ENCODE results near the gene ASPN. TPM values are rescaled to one million over a fixed set of nuclear protein-coding genes. Genes with fewer than 3 reads are reported as not detected.

Gene ASPN
- total and polyA plus RNA-seq, 2 experiments from 2014 or later = 0.82 TPM; not detected in 1

DNA sequence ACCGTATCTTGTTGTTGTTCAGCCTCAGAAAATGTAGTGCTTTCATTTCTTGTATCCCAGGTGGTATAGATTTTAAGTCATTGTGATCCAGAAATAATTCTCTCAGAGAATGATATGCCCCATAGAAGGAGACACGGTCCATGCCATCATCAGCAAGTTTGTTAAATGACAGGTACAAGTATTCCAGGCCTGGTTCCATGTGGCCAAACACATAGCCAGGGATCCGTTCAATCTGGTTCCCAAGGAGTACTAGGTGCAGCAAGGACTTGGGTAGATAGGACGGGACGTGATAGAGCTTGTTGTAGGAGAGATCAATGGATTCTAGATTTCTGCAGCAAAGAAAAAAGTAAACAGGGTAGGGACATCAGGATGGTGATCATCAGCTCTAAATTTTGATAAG lies 18.4 kb upstream of the ASPN start (continued):
- TF ChIP-seq, protein P1, sequence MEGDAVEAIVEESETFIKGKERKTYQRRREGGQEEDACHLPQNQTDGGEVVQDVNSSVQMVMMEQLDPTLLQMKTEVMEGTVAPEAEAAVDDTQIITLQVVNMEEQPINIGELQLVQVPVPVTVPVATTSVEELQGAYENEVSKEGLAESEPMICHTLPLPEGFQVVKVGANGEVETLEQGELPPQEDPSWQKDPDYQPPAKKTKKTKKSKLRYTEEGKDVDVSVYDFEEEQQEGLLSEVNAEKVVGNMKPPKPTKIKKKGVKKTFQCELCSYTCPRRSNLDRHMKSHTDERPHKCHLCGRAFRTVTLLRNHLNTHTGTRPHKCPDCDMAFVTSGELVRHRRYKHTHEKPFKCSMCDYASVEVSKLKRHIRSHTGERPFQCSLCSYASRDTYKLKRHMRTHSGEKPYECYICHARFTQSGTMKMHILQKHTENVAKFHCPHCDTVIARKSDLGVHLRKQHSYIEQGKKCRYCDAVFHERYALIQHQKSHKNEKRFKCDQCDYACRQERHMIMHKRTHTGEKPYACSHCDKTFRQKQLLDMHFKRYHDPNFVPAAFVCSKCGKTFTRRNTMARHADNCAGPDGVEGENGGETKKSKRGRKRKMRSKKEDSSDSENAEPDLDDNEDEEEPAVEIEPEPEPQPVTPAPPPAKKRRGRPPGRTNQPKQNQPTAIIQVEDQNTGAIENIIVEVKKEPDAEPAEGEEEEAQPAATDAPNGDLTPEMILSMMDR (conservative IDR thresholded peaks at IDR 0.05; ENCODE audit: low read depth in 2 of 2) = no peak
- TF ChIP-seq STAT1 (IDR thresholded peaks at IDR 0.05; ENCODE audit: unreplicated experiment) (no peak), EZH2phosphoT487 (IDR thresholded peaks at IDR 0.05; ENCODE audit: unreplicated experiment) (no peak), ZNF331 (CRISPR knock-in tag; IDR thresholded peaks at IDR 0.05; ENCODE audit: low read depth) (no peak), EZH2 (IDR thresholded peaks at IDR 0.05; ENCODE audit: low read depth, unreplicated experiment) (no peak), NANOG (IDR thresholded peaks at IDR 0.05; ENCODE audit: borderline replicate concordance) (no peak)
- TF ChIP-seq, protein P2, sequence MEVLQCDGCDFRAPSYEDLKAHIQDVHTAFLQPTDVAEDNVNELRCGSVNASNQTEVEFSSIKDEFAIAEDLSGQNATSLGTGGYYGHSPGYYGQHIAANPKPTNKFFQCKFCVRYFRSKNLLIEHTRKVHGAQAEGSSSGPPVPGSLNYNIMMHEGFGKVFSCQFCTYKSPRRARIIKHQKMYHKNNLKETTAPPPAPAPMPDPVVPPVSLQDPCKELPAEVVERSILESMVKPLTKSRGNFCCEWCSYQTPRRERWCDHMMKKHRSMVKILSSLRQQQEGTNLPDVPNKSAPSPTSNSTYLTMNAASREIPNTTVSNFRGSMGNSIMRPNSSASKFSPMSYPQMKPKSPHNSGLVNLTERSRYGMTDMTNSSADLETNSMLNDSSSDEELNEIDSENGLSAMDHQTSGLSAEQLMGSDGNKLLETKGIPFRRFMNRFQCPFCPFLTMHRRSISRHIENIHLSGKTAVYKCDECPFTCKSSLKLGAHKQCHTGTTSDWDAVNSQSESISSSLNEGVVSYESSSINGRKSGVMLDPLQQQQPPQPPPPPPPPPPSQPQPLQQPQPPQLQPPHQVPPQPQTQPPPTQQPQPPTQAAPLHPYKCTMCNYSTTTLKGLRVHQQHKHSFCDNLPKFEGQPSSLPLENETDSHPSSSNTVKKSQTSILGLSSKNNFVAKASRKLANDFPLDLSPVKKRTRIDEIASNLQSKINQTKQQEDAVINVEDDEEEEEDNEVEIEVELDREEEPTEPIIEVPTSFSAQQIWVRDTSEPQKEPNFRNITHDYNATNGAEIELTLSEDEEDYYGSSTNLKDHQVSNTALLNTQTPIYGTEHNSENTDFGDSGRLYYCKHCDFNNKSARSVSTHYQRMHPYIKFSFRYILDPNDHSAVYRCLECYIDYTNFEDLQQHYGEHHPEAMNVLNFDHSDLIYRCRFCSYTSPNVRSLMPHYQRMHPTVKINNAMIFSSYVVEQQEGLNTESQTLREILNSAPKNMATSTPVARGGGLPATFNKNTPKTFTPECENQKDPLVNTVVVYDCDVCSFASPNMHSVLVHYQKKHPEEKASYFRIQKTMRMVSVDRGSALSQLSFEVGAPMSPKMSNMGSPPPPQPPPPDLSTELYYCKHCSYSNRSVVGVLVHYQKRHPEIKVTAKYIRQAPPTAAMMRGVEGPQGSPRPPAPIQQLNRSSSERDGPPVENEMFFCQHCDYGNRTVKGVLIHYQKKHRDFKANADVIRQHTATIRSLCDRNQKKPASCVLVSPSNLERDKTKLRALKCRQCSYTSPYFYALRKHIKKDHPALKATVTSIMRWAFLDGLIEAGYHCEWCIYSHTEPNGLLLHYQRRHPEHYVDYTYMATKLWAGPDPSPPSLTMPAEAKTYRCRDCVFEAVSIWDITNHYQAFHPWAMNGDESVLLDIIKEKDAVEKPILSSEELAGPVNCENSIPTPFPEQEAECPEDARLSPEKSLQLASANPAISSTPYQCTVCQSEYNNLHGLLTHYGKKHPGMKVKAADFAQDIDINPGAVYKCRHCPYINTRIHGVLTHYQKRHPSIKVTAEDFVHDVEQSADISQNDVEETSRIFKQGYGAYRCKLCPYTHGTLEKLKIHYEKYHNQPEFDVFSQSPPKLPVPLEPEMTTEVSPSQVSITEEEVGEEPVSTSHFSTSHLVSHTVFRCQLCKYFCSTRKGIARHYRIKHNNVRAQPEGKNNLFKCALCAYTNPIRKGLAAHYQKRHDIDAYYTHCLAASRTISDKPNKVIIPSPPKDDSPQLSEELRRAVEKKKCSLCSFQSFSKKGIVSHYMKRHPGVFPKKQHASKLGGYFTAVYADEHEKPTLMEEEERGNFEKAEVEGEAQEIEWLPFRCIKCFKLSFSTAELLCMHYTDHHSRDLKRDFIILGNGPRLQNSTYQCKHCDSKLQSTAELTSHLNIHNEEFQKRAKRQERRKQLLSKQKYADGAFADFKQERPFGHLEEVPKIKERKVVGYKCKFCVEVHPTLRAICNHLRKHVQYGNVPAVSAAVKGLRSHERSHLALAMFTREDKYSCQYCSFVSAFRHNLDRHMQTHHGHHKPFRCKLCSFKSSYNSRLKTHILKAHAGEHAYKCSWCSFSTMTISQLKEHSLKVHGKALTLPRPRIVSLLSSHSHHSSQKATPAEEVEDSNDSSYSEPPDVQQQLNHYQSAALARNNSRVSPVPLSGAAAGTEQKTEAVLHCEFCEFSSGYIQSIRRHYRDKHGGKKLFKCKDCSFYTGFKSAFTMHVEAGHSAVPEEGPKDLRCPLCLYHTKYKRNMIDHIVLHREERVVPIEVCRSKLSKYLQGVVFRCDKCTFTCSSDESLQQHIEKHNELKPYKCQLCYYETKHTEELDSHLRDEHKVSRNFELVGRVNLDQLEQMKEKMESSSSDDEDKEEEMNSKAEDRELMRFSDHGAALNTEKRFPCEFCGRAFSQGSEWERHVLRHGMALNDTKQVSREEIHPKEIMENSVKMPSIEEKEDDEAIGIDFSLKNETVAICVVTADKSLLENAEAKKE (CRISPR knock-in tag; IDR thresholded peaks at IDR 0.05) = no peak

DNA sequence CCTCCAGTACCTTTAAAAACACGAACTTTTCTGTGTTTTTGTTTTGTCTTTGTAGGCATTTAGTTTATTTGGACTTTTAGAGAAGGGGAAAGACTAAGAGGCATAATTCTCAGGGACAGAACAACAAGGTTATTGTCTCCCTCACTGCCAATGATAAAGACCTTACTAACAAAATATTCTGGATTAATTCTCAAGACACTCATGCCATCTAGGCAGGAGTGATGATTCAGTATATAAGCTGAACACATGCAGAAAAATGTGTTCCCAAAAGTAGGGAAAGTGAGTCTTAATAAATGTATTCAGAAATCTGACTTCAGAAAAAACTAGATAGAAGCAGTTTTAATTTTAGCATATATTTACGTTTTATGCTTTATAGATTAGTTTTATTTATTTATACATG lies 17.4 kb upstream of the ASPN start:
- Mint-ChIP-seq H3K4me3 (no peak overlapping the region), H3K9me3 (no peaks in the 10 kb centered on the region; the same call in 2 of the 3 replicates), H3K27ac (no peak overlapping the region), H3K4me1 (peaks cover 16% of the 10 kb centered on the region), H3K27me3 (ENCODE audit: insufficient read depth, low read depth, poor library complexity) (no peaks in the 10 kb centered on the region), H3K36me3 (ENCODE audit: low read depth) (no peaks in the 10 kb centered on the region)
- no peak overlapping the region for H3K27ac ChIP-seq (ENCODE audit: low read depth)
- no peak overlapping the region for H3K4me2 ChIP-seq
- H3K27me3 ChIP-seq (ENCODE audit: insufficient read depth) = no peaks in the 10 kb centered on the region
- no peaks in the 10 kb centered on the region for H4K20me1 ChIP-seq (replicated peaks; ENCODE audit: insufficient read depth)
- no peaks in the 10 kb centered on the region for H3F3A ChIP-seq (replicated peaks; ENCODE audit: low read depth)
- no peak for DNase-seq (ENCODE audit: low spot score)
- peaks cover 9% of the 10 kb centered on the region; the same call in 1 of the 2 replicates for H3K4me1 ChIP-seq (ENCODE audit: insufficient read depth)
- no peaks in the 10 kb centered on the region for H3K36me3 ChIP-seq (ENCODE audit: insufficient read depth)
- no peaks in the 10 kb centered on the region for H3K79me2 ChIP-seq (replicated peaks; ENCODE audit: insufficient read depth)
- H2AFZ ChIP-seq = no peak overlapping the region
- H3K4me3 ChIP-seq = no peak overlapping the region
- no peaks in the 10 kb centered on the region for H3K9me2 ChIP-seq (ENCODE audit: insufficient read depth)
- no peak for ATAC-seq
- TF ChIP-seq, protein P1 (conservative IDR thresholded peaks at IDR 0.05; ENCODE audit: low read depth in 2 of 2) = no peak
- TF ChIP-seq, protein P3, sequence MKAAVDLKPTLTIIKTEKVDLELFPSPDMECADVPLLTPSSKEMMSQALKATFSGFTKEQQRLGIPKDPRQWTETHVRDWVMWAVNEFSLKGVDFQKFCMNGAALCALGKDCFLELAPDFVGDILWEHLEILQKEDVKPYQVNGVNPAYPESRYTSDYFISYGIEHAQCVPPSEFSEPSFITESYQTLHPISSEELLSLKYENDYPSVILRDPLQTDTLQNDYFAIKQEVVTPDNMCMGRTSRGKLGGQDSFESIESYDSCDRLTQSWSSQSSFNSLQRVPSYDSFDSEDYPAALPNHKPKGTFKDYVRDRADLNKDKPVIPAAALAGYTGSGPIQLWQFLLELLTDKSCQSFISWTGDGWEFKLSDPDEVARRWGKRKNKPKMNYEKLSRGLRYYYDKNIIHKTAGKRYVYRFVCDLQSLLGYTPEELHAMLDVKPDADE (IDR thresholded peaks at IDR 0.05) = no peak
- TF ChIP-seq, protein P4, sequence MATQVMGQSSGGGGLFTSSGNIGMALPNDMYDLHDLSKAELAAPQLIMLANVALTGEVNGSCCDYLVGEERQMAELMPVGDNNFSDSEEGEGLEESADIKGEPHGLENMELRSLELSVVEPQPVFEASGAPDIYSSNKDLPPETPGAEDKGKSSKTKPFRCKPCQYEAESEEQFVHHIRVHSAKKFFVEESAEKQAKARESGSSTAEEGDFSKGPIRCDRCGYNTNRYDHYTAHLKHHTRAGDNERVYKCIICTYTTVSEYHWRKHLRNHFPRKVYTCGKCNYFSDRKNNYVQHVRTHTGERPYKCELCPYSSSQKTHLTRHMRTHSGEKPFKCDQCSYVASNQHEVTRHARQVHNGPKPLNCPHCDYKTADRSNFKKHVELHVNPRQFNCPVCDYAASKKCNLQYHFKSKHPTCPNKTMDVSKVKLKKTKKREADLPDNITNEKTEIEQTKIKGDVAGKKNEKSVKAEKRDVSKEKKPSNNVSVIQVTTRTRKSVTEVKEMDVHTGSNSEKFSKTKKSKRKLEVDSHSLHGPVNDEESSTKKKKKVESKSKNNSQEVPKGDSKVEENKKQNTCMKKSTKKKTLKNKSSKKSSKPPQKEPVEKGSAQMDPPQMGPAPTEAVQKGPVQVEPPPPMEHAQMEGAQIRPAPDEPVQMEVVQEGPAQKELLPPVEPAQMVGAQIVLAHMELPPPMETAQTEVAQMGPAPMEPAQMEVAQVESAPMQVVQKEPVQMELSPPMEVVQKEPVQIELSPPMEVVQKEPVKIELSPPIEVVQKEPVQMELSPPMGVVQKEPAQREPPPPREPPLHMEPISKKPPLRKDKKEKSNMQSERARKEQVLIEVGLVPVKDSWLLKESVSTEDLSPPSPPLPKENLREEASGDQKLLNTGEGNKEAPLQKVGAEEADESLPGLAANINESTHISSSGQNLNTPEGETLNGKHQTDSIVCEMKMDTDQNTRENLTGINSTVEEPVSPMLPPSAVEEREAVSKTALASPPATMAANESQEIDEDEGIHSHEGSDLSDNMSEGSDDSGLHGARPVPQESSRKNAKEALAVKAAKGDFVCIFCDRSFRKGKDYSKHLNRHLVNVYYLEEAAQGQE (IDR thresholded peaks at IDR 0.05; ENCODE audit: unreplicated experiment) = no peak
- TF ChIP-seq POLR2AphosphoS5 (IDR thresholded peaks at IDR 0.05; ENCODE audit: low read depth) (no peak), ZNF114 (CRISPR knock-in tag; IDR thresholded peaks at IDR 0.05) (no peak)

All from GM23338 (cell line).